ENCODE measurements around the gene SKP1.
"Not testable (repeated sequence)": the region's sequence is repeated elsewhere in the genome, so short reads cannot be mapped to it uniquely, and the experiment has no call there.

Gene SKP1

DNA sequence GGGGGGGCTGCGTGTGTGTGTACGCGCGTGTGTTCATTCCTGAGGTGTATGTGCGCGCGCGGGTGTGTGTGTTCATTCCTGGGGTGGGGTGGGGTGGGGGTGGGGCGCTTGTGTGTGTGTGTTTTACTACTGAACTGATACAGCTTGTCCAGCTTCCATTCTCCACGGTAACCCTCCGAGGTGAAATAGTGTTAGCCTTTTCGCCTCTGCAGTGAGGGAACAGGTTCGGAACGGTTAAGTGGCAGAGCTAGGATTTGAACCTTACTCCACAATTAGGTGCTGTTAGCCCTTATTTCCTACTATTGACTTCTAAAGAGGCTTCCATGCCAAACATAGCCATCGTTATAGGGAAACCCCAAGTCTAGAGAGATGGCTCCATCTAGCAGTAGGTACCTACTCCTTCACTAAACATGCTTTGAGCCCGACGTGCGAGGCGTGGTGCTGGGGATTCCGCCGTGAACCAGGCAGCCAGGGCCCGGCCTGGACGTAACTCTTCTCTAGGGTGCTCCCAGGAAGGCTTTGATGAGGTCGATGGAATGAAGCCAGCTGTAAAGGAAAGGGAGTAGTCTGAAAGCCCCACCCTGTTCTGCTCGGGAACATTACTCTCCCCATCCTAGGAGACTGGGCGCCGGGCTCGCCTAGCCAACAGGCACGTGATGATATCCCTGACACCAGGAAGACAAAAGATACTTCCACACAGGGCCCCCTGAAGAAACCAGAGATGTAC lies 782 bp upstream of the SKP1 start:
- no peak for DNase-seq

- no peak for DNase-seq
These were observed 734 bp downstream of the SKP1 start for GRCh38 chr5:134175921-134176510.

- no peak for DNase-seq
These were observed 1.6 kb downstream of the SKP1 start for GRCh38 chr5:134174841-134175839.

DNA sequence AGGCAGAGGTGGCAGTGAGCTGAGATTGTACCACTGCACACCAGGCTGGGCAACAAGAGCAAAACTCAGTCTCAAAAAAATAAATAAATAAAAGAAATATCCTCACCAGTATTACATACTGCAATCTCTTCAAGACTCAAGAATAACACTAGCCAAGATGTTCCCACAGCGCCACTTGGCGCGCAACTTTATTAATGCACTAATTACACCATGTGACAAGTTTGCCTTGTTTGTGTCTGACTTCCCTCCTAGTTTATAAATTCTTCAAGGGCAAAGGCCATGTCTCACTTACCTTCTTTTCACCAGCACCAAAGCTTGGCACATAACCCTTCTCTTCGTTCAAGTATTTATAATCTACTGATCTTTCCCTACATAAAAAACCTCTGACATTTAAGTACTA lies 4.8 kb downstream of the SKP1 start:
- DNase-seq = peak; percentile 17

DNA sequence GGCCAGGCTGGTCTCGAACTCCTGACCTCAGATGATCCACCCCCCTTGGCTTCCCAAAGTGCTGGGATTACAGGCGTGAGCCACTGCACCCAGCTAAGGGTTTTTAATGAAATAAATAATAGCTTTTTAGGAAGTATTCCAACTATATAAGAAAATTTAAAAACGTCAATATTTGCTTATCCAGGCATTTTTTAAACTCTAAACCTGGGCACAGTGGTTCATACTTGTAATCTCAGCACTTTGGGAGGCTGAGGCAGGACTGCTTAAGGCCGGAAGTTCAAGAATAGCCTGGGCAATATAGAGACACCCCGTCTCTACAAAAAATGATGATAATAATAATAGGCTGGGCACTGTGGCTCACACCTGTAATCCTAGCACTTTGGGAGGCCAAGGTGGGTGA lies 14.2 kb downstream of the SKP1 start:
- no peak for DNase-seq

GRCh38 chr5:134161513-134162395 lies 15.0 kb downstream of the SKP1 start:
- no peak for DNase-seq

DNA sequence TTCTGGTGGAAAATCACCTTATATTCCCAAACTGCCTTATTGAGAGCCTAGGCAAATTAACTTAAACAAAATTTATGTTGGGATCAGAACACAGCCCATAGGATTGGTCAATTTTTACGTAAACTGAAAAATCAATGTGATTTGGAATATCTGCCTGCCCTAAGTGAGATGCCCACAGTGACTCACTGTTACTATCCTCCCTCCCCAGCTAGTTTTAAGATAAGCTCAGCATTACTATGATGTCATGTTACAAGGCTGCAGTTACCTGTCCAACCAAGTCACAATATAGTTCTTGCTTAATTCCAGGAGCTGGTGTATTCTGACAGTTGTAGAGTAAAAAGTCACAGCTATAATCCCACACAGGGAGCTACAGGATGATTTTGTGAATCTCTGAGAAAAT lies 23.1 kb downstream of the SKP1 start:
- no peak for DNase-seq

DNA sequence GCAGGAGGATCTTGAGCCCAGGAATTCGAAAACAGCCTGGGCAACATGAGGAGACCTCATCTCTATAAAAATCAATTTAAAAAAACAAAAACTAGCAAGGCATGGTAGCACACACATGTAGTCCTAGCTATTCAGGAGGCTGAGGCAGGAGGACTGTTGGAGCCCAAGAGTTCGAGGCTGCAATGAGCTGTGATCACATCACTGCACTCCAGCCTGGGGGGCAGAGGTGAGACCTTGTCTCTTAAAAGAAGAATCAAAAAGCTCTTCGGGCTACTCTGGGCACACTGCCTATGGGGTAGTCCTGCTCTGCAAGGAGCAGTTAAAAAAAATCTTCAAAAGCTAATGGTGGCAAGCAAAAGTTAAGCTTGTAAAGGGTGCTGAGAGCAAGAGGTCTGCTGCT lies 23.5 kb downstream of the SKP1 start:
- no peak for DNase-seq

DNA sequence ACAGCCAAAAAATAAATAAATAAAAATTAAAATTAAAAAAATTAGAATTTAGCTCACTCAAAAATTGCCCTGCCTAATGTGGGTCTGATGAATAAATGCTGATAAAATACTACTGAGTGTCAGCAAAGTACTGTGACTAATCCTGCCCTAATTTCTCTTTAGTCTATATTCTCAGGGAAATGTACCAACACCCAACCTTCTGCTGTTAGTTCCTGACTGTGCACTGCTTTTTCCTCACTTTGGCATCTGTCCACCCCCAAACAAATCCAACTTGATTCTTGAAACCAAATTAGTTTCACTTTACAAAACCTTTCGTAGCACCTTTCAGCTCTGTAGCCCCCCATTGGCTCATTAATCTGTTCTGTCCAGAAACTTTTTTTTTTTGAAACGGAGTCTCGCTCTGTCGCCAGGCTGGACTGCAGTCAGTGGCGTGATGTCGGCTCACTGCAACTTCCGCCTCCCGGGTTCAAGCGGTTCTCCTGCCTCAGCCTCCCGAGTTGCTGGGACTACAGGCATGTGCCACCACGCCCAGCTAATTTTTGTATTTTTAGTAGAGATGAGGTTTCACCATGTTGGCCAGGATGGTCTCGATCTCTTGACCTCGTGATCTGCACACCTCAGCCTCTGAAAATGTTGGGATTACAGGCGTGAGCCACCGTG lies 24.4 kb downstream of the SKP1 start:
- not testable (repeated sequence) for DNase-seq

- peak; percentile 2 for DNase-seq
These were observed 25.0 kb downstream of the SKP1 start for GRCh38 chr5:134151723-134152122.

DNA sequence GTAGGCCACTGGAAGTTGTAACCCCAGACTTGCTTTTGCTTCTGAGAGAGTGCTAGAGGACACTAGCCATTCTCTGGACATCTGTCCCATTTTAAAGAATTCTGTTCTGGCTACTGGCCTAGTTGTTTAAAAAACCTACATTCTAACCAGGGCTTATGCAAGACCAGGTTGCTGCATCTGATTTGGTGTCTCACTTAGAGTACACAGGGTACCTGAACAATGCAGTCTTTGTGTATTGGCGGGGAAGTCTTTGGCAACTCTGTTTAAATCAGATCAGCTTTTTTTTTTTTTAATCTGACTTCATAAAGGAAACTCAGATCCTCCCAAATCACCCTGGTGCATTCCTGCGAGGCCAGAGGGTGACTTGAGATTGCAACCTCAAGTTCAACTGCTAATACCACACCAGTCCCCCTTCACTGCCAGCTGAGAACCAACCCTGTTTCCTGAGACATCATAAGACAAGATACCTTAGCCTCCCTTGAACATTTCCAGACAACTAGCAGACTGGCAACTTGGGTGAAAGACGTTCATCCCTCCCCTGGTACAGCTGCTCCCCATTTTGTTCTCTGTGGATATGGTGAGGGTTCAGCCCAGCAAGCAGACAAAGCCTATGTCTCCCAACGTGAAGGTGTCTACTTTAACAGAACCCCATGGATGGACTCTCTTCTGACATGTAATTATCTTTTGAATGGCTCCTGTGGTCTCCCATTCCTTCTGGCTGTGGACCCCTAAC lies 27.0 kb downstream of the SKP1 start:
- peak; percentile 26 for DNase-seq

DNA sequence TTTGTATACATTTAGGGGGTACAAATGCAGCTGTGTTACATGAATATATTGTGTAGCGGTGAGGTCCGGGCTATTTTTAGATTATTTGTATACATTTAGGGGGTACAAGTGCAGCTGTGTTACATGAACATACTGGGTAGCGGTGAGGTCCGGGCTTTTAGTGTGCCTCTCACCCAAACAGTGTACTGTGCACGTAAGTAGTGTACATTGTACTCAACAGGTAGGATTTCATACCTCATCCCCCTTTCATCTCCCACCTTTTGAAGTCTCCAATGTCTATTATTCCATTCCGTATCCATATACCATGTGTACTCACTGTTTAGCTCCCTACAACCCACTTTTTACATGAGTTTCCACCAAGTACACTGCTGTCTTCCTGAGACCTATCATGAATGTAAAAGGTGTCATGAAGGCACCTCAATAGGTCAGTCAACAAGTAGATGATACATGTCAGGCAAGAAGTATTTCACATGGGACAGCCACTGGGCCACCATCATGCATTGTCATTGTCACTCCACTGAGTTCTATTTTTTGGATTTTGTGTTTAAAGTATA lies 27.7 kb downstream of the SKP1 start:
- DNase-seq = peak; percentile 25

- DNase-seq = peak; percentile 34
These were observed 28.4 kb downstream of the SKP1 start for GRCh38 chr5:134148316-134148715.

DNA sequence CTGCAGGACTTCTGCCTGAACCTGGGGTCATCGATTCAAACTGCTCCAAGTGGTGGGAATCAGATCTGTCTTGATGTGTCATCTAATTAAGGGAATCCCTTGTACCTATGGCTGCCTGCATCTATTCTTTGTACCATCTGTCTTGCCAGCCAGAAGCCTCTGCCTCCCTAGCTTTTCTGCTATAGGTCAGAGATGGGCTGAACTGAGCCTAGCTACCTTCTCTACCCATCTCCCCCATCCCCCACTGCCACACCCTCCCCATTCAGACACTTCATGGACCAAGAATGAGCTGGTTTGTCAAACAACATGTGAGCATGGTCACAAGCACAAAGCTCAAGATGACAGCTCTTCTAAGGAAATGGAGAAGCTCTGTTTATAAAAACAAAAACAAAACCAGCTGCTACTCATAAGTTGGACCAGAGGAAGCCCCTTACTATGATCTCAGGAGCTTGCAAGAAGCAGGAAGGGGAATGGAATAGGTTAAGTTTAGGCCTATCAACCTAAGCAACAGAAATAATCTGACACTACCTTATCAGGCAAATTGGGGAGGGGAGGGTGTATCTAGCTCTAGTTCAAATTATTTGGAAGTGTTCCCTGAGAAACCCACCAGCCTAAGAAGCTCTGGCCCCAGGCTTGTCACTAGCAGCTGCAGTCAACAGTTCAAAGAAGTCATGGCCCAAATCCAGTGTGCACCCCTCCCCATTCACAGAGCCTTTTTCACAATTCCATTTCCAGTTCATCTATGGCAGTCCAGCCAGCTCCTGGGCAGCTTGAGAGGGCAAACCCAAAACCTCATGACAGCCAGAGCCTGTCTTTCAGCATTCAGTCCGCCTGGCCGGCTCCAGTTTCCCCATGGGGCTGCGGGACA lies 29.9 kb downstream of the SKP1 start:
- peak; percentile 25 for DNase-seq

DNA sequence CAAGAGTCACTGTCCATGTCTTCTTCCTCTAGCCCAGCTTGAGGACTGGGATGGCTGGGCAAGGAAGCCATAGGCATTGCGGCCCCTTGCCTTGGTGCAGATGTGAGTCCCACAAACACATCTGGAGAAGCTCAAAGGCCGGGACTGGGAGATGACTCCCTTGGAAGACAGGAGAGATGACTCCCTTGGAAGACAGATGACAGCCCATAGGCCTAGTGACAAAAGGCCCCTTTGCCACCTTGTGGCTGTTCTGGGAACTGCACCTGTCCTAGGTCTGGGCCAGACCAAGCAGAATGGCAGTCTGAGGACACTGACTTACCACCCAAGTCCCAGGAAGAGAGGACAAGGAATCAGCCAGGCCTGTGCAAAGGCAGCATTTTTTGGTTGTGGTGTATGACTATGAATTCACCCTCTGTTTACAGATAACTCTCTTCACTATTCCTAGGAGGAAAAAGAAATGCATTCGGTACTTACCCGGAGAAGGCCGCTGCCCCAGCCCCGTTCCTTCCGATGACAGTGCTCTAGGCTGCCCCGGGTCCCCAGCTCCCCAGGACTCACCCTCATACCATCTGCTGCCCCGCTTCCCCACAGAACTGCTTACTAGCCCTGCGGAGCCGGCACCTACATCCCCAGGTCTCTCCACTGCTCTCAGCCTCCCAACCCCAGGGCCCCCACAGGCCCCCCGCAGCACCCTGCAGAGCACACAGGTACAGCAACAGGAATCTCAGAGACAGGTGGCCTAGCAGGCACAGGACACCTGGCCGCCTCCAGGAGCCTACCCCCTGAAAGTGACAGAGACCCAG lies 30.8 kb downstream of the SKP1 start:
- DNase-seq = peak; percentile 87

GRCh38 chr5:134145041-134145757 lies 31.6 kb downstream of the SKP1 start:
- DNase-seq = peak; percentile 6

DNA sequence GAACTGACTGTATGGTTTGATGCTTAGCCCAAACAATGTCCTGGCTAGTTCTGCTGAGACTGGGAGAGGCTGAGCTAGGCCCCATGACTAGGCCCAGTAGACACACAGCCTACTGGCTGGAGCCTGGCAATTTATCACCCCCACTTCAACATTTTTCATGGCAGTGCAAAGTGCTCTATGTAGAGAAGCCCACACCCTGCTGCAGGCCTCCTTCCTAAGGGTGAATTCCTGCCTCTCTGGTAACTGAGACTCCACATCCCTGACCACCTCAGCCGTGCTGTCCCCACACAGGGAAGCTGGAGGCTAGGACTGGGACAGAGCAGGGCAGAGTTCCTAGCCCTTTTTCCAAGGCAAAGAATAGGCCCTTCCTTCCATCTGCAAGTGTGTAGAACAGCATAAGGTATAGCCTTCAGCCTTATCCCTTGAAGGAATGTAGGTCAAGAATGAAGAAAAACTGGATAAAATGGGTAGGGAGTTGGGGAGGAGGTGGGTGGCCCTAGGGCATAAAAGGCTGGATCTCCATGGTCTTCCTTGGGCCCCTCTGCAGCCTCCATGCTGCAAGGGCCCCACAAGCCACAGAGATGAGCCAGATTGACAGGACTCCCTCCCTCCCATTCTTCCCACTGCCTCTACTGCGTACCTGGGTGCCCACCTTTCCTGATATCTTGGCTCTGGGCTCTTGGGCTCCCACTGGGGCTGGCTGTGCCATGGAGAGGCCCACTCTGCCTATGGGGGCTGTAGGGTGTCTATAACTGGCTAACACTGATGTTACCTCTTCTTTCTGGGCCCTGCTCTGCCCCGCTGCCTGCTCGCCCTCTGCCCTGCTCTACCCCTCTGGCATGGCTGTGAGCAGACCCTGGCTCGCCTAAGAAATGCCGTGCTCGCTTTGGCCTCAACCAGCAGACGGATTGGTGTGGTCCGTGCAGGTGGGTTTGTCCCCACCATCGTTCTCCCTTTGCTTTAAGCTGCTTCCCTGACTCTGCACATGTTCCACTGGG lies 32.5 kb downstream of the SKP1 start:
- DNase-seq = peak; percentile 5
